Ascending aorta (tissue), 2 donors: Measurements from ENCODE around the gene WAS. TPM values are rescaled to one million over a fixed set of nuclear protein-coding genes. Genes with fewer than 3 reads are reported as not detected.

Experiments used
- DNase-seq, 2 donors: peaks; one replicate each; pipeline ENCODE4 v3.0.0-alpha.2; 2019; ENCODE audit warnings: low spot score in 2 of 2
- H3K27ac ChIP-seq, 2 donors: fragments of 200-600 bp; sonication (generic); one replicate each; pipeline ENCODE4 v1.5.1; 2016 to 2017; ENCODE audit warnings: mild to moderate bottlenecking in 1 of 2
- H3K27me3 ChIP-seq: fragments of 200-600 bp; sonication (generic); one replicate; pipeline ENCODE4 v1.5.1; 2017
- H3K36me3 ChIP-seq, 2 donors: fragments of 200-600 bp; sonication (generic); one replicate each; pipeline ENCODE4 v1.5.1; 2016
- H3K4me1 ChIP-seq, 2 donors: fragments of 200-600 bp; sonication (generic); one replicate each; pipeline ENCODE4 v1.5.1; 2016 to 2017; ENCODE audit warnings: mild to moderate bottlenecking in 1 of 2
- H3K4me3 ChIP-seq, 2 donors: fragments of 200-600 bp; sonication (generic); one replicate each; pipeline ENCODE4 v1.5.1; 2016 to 2017; ENCODE audit warnings: mild to moderate bottlenecking in 1 of 2
- H3K9me3 ChIP-seq, 2 donors: fragments of 200-600 bp; sonication (generic); one replicate each; pipeline ENCODE4 v1.5.1; 2016
- CTCF ChIP-seq, 3 experiments: fragments of 200-600 bp in 2 of 3; fragments of 450-650 bp in 1 of 3; sonication (generic) in 2 of 3; IDR thresholded peaks; one replicate each; pipeline ENCODE4 v1.5.1; 2016 to 2019; ENCODE audit warnings: antibody characterized with exemption in 3 of 3, mild to moderate bottlenecking in 1 of 3, moderate library complexity in 1 of 3
- intact Hi-C: fragments of 100-400 bp; cut with DNase I; formaldehyde crosslinking; loops from one replicate; pipeline ENCODE4 v1.15.1; 2023
- total RNA-seq: library from RNA; depleted of rRNA; stranded (reverse); fragments of >200 nt; gene quantifications from one replicate; pipeline ENCODE4 v1.1.0, GENCODE V29; 2016

The WAS gene
- total RNA-seq, 1 donor from 2014 or later: 29.5 TPM

- Histone ChIP-seq H3K9me3 (no peaks in the 10 kb centered on the region), H3K4me1 (no peaks in the 10 kb centered on the region), H3K27me3 (no peaks in the 10 kb centered on the region), H3K4me3 (no peak overlapping the region), H3K36me3 (no peaks in the 10 kb centered on the region), H3K27ac (no peak overlapping the region)
- no peak for TF ChIP-seq CTCF (IDR thresholded peaks at IDR 0.05)
- DNase-seq: no peak
- intact Hi-C loops: no loop called here
These were observed 30.2 kb downstream of the WAS start for GRCh38 chrX:48713847-48714246.

- no peak overlapping the region for H3K27ac ChIP-seq
- no peak for TF ChIP-seq CTCF (IDR thresholded peaks at IDR 0.05)
These were observed 31.0 kb downstream of the WAS start for GRCh38 chrX:48714573-48714972.

GRCh38 chrX:48715072-48715471, 31.5 kb downstream of the WAS start:
- Histone ChIP-seq H3K36me3 (no peaks in the 10 kb centered on the region), H3K27me3 (no peaks in the 10 kb centered on the region), H3K27ac (no peak overlapping the region), H3K4me1 (no peaks in the 10 kb centered on the region), H3K4me3 (no peak overlapping the region), H3K9me3 (no peaks in the 10 kb centered on the region)
- no peak for TF ChIP-seq CTCF (IDR thresholded peaks at IDR 0.05)
- DNase-seq: no peak
- intact Hi-C loops: no loop called here

More at GRCh38 chrX:48714573-48714972, 31.0 kb downstream of the WAS start:
- no peaks in the 10 kb centered on the region for H3K36me3 ChIP-seq
- H3K4me1 ChIP-seq: no peaks in the 10 kb centered on the region
- no peak overlapping the region for H3K4me3 ChIP-seq
- H3K9me3 ChIP-seq: no peaks in the 10 kb centered on the region
- no peaks in the 10 kb centered on the region for H3K27me3 ChIP-seq
- DNase-seq: no peak
- intact Hi-C loops: no loop called here

- no peak for DNase-seq
- H3K4me3 ChIP-seq: no peak overlapping the region
- H3K27me3 ChIP-seq: no peaks in the 10 kb centered on the region
- no peaks in the 10 kb centered on the region for H3K4me1 ChIP-seq
- H3K36me3 ChIP-seq: no peaks in the 10 kb centered on the region
- no peaks in the 10 kb centered on the region for H3K9me3 ChIP-seq
- no peak for TF ChIP-seq CTCF (IDR thresholded peaks at IDR 0.05)
- no peak overlapping the region for H3K27ac ChIP-seq
- intact Hi-C loops: no loop called here
These were observed 32.4 kb downstream of the WAS start for GRCh38 chrX:48715876-48716502.

- intact Hi-C loops: no loop called here
- TF ChIP-seq CTCF (IDR thresholded peaks at IDR 0.05): no peak
These were observed 36.4 kb downstream of the WAS start for GRCh38 chrX:48719958-48720357.

More at GRCh38 chrX:48719958-48720357, 36.4 kb downstream of the WAS start:
- H3K4me1 ChIP-seq: no peaks in the 10 kb centered on the region
- no peaks in the 10 kb centered on the region for H3K36me3 ChIP-seq
- no peak for DNase-seq
- H3K27me3 ChIP-seq: no peaks in the 10 kb centered on the region
- H3K9me3 ChIP-seq: no peaks in the 10 kb centered on the region
- H3K4me3 ChIP-seq: no peak overlapping the region
- no peak overlapping the region for H3K27ac ChIP-seq
